Raji (cell line): ENCODE results near the gene MATN4.

Experiments
- POLR2A ChIP-seq: IDR thresholded peaks from 2 replicates; pipeline ENCODE4 v1.6.1; 2011; ENCODE audit warnings: low read depth, low read length, control low read depth; ENCODE audit not compliant: insufficient read depth

MATN4 gene

DNA sequence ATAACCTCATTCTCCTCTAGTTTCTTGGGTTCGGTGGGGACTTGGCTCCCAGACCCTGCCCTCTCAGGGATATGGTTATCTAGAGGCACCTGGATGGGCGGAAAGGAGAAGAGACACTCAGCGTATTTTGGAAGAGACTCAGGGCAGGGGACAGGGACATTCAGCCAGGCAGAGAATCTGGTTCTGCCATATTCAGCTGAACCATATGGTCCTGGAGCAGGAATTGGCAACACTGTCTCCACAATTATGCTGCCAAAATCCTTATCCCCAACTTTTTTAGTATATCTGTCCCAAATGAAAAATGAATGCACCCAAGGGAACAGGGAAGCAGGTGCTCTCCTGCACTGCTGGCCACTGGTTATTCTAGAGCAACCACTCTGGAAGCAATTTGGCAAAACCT lies 22.4 kb upstream of the MATN4 start:
- no peak for TF ChIP-seq POLR2A

DNA sequence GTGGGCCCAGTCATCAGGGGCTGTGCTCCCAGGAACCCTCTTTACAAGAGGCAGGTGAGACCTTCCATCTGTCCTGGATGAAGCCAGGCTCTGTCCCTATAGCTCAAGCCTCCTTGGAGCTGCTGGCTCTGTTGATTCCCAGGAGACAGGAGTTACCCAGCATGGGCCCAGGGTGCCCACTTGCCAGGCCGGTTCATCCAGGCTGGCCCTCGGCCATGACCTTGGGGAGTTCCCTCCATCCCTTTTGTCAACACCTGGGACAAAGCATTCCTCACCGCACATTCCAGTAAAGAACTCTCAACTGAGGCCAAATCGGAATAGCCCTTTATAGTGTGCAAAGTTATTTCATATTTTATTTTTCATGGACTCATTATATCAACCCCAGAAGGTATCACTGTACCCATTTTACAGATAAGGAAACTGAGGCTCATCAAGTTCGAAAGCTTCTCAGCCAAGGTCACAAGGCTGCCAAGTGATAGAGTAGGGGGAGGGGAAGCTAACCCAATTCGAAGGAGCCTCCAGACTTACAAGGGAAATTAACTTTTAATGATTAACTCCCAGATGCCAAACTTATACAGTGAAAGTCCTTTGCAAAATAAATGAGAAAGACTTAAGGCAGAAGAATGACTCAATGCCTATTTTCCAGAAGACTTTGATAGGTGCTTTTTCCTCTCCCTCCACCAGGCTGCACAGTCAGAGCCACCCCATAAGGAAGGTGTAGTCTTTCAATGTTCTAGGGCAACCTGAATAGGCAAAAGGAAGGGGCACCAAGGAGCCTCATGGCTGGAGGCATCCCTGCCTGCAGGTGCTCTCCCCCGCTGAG lies 21.6 kb upstream of the MATN4 start:
- no peak for TF ChIP-seq POLR2A

DNA sequence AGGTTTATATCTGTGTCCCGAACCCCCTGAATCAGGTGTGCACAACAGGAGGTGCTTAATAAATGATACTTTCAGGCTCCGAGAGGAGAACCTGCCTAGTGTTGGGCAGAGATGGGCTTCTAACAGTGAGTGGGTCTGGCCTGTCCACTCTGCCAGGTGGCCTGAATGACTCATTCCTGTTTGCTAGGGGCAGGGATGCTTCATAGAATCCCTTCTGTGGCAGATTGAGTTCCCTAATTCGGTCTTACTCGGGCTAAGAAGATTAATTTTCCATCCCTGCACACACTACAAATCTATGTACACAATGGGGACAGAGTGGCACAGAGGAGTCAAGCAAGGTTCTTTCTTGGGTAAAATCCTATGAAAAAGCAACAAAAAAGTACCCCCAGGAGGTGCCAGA lies 20.4 kb upstream of the MATN4 start:
- TF ChIP-seq POLR2A = no peak

DNA sequence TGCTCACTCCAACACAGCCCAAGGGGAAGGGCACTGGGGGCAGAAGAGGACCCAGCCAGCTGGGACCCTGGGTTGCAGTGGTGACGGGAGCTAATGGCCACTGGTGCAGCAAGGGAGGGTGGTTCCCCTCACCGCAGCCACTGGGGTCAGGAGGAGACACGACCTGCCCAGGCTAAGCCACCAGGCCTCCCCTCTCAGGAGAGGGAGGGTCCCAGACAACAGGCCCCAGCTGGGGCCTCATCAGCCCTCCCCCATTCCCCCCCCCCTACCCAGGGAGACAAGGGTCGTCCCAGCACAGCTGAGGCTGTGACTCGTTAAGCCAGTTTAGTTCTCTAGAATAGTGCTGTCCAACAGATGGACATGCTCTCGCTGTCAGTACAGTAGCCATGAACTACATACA lies 17.3 kb upstream of the MATN4 start:
- no peak for TF ChIP-seq POLR2A

DNA sequence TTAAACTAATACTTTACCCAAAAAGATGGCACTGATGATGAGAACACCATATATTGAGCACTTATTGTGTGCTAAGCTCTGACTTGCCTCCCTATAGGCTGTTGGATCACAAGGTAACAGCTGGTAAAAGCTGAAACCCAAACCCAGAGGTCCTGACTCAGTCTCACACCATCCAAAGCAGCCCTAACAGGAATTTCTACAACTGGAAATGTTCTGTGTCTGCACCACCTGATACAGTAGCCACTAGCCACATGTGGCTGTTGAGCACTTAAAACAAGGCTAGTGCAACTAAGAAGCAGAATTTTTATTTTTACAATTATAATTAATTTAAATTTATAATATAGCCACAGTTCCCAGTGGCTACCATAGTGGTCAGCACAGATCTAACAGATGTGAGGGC lies 15.6 kb upstream of the MATN4 start:
- no peak for TF ChIP-seq POLR2A

DNA sequence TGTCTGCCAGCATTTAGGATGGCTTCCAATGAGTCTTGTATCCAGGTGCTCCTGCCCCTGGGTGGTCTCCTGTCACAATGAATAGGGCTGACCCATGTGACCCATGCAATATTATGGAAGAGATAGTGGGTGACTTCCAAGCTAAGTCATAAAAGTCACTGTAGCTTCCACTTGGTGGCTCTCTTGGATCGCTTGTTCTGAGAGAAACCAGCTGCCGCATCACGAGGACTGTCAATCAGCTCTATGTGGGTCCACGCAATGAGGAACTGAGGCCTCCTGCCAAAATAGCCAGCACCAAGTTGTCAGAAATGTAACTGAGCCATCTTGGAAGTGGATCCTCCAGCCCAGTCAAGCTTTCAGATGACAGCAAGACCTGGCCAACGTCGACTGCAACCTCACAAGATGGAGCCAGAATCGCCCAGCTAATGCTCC lies 14.9 kb upstream of the MATN4 start:
- no peak for TF ChIP-seq POLR2A

DNA sequence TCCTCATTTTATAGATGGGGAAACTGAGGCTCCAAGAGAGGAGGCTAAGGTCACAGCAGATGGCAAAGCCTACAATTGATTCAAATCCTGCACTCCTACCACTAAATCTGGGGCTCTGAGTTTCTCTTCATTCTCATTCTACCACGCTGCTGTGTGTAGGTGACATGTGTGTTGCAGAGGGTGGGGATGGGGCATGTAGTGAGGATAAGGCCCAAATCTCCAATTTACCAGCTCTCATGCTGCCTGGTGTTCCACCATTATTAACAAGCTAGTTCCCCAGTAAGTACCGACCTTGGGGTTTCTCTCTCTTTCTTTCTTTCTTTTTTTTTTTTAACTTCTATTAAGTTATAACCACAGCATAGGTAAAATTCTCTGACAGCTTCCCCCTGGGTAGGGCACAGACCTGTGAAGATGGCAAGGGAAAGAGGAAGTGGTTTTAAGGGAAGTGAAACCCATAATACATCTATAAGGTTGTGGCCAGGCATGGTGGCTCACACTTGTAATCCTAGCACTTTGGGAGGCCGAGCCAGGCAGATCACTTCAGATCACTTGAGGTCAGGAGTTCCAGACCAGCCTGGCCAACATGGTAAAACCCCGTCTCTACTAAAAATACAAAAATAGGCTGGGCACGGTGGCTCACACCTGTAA lies 13.0 kb upstream of the MATN4 start:
- TF ChIP-seq POLR2A = no peak

DNA sequence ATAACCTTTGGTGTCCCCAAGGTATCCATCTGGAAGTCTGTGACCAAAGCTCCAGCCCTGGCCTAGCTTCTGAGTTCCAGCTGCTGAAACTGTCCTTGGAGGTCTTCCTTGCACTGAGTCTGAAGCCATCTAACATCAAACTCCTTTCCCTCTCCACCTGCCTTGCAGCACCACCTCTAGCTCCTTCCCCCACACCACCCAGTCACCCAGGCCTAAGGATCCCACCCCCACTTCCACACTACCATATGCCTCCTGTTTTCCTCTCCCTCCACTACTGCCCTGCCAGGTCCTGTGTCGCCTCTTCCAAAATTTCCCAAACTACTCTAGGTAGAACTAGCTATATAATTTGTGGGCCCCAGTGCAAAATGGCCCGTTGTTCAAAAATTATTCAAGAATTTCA lies 10.8 kb upstream of the MATN4 start:
- TF ChIP-seq POLR2A = no peak

DNA sequence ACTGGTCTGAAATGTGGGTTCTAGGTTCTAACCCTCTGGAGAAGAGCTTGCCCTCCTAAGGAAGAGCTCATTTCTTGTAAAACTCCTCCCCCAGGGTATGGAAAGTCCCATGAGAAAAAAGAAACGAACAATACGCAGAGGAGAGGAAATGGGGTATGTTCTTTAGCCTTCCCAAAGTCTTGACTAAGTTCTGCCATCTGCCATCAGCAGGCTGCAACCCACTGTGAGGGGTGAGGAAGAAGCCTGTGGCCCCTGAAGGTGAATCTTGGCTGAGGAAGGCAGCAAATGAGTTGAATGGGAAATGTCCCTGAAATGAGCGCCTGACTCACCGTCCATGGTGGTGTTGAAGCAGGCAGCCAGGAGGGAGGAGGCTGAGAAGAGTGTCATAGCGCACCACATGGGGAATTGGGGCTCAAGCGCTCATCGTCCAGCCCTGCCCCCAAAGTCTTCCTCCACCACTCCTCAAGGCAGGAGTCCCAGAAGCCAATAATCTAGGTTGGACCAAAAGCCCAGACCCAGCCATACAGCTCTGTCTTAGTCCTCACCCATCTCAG lies 10.4 kb upstream of the MATN4 start:
- no peak for TF ChIP-seq POLR2A

DNA sequence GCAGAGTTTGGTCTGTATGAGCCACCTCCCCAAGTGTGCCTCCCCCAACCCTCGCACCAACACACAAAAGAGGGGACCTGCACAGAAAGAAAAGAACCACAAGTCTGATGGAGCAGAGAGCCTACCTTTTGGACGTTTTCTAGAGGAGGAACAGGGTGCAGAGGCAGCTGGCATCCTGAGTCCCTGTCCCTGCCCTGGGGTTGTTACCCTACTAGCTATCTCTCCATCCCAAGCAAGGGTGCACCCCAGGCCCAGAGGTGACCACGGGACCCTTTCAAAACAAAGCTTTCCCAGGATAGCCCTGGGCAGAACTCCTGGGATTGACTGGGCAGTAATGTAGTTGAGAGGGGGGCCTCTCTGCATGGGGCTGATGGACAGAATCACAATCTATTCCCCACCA lies 9.7 kb upstream of the MATN4 start:
- no peak for TF ChIP-seq POLR2A

DNA sequence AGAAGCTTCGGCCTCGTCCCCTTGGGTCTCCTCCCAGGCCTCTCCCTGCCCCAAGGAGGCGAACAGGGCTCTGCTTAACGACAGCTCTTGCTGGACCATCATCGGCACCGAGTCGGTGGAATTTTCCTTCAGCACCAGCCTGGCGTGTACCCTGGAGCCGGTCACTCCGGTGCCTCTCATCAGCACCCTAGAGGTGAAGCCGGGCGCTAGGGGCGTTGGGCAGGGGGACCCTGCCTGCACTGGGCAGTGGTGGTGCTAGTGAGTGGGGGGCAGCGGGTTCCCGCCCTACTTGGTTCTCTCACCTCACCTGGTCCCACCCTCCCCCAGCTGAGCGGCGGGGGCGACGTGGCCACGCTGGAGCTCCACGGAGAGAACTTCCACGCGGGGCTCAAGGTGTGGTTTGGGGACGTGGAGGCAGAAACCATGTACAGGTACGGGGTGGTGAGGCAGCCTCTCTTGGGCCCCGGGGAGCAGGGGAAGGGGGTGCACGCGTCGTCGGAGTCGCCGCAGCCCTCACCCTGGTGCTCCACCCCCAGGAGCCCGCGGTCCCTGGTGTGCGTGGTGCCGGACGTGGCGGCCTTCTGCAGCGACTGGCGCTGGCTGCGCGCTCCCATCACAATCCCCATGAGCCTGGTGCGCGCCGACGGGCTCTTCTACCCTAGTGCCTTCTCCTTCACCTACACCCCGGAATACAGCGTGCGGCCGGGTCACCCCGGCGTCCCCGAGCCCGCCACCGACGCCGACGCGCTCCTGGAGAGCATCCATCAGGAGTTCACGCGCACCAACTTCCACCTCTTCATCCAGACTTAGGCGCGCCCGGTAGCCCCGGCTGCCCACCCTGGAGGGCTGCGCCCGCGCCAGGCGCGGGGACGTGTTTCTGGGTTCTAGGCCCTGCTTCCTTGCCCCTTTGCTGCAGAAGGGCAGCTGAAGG lies 8.3 kb upstream of the MATN4 start:
- TF ChIP-seq POLR2A = no peak

DNA sequence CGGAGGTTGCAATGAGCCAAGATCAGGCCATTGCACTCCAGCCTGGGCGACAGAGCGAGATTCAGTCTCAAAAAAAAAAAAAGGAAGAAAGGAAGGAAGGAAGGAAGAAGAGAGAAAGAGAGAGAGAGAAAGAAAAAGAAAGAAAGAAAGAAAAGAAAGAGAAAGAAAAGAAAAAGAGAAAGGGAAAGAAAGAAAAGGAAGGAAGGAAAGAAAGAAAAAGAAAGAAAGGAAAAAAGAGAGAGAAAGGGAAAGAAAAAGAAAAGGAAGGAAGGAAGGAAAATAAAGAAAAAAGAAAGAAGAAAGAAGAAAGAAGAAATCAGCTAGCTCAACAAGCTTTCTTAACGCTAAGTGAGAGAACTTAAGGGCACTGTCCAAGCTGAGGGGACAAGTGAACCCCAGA lies 7.6 kb upstream of the MATN4 start:
- no peak for TF ChIP-seq POLR2A

DNA sequence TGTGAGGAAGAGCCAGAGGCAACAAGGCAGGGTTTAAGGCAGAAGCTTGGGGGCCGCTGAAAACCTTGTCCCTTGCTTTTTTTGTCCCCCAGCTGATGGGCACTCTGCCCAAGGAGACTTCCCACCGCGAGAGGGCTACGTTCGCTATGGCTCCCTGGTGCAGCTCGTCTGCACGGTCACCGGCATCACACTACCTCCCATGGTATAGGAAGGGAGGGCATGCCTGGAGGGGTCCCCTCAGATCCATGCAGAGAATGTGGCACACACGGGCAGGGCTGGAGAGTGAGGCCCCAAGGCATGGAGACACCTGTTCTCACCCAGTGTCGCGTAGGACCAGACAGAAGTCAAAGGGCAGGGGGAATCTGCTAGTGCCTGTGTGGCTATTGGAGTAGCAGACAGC lies 5.8 kb upstream of the MATN4 start:
- TF ChIP-seq POLR2A = no peak

DNA sequence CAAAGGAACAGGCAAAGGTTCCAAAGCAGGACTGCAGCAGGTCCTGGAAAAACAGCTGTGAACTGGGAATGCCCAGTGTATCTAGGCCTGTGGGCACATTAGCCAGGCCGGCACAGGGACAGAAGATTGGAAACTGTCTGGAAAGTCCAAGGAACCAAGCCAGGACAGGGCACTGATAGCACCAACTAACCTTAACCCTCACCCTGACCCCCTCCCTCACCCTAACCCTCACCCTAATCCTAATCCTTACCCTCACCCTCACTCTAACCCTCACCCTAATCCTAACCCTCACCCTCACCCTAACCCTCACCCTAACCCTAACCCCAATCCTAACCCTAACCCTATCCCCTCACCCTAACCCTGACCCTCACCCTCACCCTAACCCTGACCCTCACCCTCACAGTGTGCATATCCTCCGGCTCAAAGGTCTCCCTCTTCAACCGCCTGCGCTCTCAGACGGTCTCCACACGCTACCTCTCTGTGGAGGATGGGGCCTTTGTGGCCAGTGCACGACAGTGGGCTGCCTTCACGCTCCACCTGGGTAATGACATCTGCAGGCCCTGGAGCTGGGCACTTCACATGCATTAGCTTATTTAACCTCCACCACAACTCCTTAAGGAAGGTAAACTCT lies 5.1 kb upstream of the MATN4 start:
- TF ChIP-seq POLR2A = no peak

DNA sequence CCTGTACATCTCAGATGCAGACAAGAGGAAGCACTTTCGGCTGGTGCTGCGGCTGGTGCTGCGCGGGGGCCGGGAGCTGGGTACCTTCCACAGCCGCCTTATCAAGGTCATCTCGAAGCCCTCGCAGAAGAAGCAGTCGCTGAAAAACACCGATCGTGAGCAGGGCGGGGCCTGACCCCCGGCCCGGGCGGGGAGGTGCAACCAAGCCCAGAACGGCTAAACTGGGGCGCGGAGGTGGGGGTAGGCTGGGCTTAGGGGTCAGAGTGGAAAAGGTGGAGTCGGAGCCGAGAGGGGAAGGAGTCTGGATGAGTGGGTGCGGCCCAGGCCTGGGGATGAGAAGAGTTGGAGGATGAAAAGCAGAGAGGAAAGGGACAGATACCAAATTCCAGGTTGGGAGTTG lies 4.1 kb upstream of the MATN4 start:
- no peak for TF ChIP-seq POLR2A
